Progenitor cell of endocrine pancreas (in vitro differentiated cells): ENCODE results near the gene TINAGL1. TPM values are rescaled to one million over a fixed set of nuclear protein-coding genes. Genes with fewer than 3 reads are reported as not detected.

ENCODE experiments used
- DNase-seq: peaks from one replicate; pipeline ENCODE4 v3.0.0; 2021; ENCODE audit warnings: low spot score; ENCODE audit not compliant: unreplicated experiment
- H3K27ac Mint-ChIP-seq: 2 replicates; pipeline ENCODE4 v1.8.0; 2021; ENCODE audit warnings: mild to moderate bottlenecking, moderate library complexity, mixed read lengths
- H3K27me3 Mint-ChIP-seq: 2 replicates; pipeline ENCODE4 v1.8.0; 2021; ENCODE audit warnings: mixed read lengths
- H3K36me3 Mint-ChIP-seq: 2 replicates; pipeline ENCODE4 v1.8.0; 2022; ENCODE audit warnings: mixed read lengths; ENCODE audit not compliant: insufficient read depth
- H3K4me1 Mint-ChIP-seq: 2 replicates; pipeline ENCODE4 v1.8.0; 2021; ENCODE audit warnings: low read depth, mixed read lengths
- H3K4me3 Mint-ChIP-seq: 2 replicates; pipeline ENCODE4 v1.8.0; 2021; ENCODE audit warnings: low read depth, mild to moderate bottlenecking, moderate library complexity, mixed read lengths
- H3K9me3 Mint-ChIP-seq: 2 replicates; pipeline ENCODE4 v1.8.0; 2021; ENCODE audit warnings: low read depth, mixed read lengths
- long read RNA-seq: library from polyadenylated mRNA; unstranded; transcript quantifications from one replicate; pipeline ENCODE4 v2.0.0, GENCODE V29; 2020
- total RNA-seq: library from RNA; stranded (reverse); gene quantifications from 2 replicates; pipeline ENCODE4 v1.2.1, GENCODE V29; 2021
- TF ChIP-seq, protein P1 (sequence below): fragments of 200-600 bp; sonication (generic); IDR thresholded peaks from one replicate; pipeline ENCODE4 v1.5.0; 2021; ENCODE audit warnings: antibody characterized with exemption, mild to moderate bottlenecking; ENCODE audit not compliant: unreplicated experiment

TINAGL1 gene, protein sequence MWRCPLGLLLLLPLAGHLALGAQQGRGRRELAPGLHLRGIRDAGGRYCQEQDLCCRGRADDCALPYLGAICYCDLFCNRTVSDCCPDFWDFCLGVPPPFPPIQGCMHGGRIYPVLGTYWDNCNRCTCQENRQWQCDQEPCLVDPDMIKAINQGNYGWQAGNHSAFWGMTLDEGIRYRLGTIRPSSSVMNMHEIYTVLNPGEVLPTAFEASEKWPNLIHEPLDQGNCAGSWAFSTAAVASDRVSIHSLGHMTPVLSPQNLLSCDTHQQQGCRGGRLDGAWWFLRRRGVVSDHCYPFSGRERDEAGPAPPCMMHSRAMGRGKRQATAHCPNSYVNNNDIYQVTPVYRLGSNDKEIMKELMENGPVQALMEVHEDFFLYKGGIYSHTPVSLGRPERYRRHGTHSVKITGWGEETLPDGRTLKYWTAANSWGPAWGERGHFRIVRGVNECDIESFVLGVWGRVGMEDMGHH
- 2.6 and 4.4 TPM in 2 replicates for total RNA-seq
- long read RNA-seq, partial matches to known transcripts, result 0 of 1 reads
- long read RNA-seq, other reads (novel, unspliced or antisense), result 0 of 1 reads

DNA sequence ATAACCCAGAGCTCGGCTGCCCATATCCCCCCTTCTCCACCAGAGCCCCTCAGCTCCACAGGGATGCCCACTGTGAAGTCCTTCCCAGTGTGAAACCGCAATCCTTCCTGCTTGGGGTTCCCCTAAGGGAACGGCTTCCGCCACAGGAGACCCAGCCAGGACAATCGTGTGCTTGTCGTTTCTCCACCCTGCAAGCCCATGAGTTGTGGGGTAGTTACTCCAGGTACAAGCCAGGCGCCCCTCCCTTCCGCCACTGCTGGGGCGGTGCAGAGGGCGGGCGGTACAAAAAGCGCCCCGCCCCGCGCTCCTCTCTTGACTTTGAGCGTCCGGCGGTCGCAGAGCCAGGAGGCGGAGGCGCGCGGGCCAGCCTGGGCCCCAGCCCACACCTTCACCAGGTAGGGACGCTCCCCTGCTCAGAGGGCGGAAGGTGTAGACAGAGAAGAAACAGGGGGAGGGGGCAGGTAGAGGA, at the start of gene TINAGL1:
Gene TINAGL1 (plus strand): TSS at position 315 of the 469 bp plus-strand sequence. CDS start 634 bp downstream, outside the sequence.
- Mint-ChIP-seq H3K9me3 (no peaks in the 10 kb centered on the region), H3K27me3 (peaks cover 11% of the 10 kb centered on the region), H3K36me3 (no peaks in the 10 kb centered on the region), H3K4me3 (peak within 1 kb of the TSS; percentile 43), H3K4me1 (peaks cover 27% of the 10 kb centered on the region), H3K27ac (peak within 1 kb of the TSS; percentile 88)
- DNase-seq, result no peak
- TF ChIP-seq, protein P1, sequence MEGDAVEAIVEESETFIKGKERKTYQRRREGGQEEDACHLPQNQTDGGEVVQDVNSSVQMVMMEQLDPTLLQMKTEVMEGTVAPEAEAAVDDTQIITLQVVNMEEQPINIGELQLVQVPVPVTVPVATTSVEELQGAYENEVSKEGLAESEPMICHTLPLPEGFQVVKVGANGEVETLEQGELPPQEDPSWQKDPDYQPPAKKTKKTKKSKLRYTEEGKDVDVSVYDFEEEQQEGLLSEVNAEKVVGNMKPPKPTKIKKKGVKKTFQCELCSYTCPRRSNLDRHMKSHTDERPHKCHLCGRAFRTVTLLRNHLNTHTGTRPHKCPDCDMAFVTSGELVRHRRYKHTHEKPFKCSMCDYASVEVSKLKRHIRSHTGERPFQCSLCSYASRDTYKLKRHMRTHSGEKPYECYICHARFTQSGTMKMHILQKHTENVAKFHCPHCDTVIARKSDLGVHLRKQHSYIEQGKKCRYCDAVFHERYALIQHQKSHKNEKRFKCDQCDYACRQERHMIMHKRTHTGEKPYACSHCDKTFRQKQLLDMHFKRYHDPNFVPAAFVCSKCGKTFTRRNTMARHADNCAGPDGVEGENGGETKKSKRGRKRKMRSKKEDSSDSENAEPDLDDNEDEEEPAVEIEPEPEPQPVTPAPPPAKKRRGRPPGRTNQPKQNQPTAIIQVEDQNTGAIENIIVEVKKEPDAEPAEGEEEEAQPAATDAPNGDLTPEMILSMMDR, result no peak

DNA sequence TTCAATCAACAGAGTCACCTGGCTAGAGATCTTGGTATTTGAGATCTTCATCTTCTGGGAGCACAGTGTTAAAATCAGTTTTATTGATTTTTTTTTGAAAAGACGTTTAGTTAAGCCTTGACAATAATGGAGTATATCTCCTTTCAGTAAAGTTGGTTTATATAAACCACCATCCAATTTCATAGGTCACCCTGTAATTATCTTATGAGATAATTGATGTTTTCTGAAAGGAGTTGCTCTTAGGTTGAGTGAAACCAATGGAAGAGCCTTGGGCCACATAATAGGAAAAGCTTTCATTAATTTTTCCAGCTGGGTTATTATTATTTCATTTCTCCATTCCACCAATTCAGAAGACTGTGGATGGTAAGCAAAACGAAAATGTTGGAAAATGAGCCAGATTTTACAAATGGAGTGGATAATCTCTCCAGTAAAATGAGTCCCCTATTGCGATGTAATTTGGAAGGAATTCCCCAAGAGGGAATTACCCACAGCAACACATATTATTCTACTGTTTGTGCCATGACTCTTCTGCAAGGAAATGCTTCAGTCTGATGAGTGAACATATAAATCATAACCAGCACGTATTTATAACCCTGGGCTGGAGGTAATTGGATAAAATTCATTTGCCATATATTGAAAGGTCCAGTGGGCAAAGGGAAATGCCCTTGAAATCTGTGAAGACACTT, 46.2 kb upstream of the TINAGL1 start:
- Mint-ChIP-seq H3K27ac (no peak overlapping the region), H3K36me3 (no peaks in the 10 kb centered on the region), H3K27me3 (no peaks in the 10 kb centered on the region), H3K9me3 (no peaks in the 10 kb centered on the region), H3K4me3 (no peak overlapping the region), H3K4me1 (peaks cover 2% of the 10 kb centered on the region)
- DNase-seq, result no peak
- TF ChIP-seq, protein P1, result no peak

DNA sequence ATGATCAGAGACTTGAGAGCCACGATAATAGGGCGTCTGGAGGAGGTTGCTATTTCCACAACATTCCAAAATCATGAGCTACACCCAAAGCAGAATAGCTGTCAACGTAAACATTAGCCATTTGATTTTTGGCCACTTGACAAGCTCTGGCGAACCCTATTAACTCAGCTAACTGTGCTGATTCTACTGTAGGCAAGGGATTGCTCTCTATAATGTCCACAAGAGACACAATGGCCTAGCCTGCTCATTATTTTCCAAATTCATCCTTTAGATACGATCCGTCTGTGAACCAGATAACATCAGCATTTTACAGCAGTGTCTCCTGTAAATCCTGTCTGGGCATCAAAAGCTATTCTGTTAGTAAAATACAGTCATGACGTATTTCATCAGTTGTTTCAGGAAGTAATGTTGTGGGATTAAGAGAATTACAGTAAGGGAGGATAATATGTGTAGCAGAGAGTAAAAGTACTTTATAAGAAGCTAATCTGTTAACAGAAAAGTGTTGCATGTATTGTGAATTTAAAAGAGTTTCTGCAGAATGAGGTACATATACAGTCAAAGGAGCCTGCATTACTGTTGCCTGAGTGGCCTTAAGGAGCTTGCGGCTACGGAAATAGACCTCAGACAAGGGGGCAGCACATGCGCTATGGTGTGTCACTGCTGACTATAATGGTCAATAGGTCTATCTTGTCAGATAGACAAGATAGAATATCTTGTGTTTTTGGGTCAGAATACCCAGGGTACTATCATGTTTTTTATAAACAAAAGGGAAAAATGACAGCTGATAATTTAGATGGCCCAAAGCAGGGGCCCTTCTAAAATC, 44.9 kb upstream of the TINAGL1 start:
- Mint-ChIP-seq H3K4me1 (peaks cover 2% of the 10 kb centered on the region), H3K27ac (no peak overlapping the region), H3K4me3 (no peak overlapping the region), H3K9me3 (no peaks in the 10 kb centered on the region), H3K27me3 (no peaks in the 10 kb centered on the region), H3K36me3 (no peaks in the 10 kb centered on the region)
- DNase-seq, result no peak
- TF ChIP-seq, protein P1, result no peak

DNA sequence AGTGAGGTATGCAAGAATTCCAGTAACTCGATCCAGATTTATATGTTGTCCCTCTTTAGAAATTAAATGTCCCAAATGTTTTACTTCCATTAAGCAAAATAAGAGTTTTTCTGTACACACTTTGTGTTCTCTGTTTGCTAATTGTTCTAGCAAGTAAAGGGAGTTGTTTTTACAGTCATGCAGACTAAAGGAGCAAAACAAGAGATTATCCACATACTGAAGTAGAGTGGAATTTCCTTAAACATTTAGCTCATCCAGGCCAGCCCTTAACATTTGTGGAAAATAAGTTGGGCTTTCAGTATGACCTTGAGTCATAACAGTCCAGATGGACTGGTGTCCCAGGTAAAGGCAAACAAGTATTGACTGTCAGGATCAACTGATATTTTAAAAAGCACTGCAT, 44.1 kb upstream of the TINAGL1 start:
- Mint-ChIP-seq H3K9me3 (no peaks in the 10 kb centered on the region), H3K27ac (no peak overlapping the region)
- TF ChIP-seq, protein P1, result no peak

More for the DNA sequence above, 44.1 kb upstream of the TINAGL1 start:
- H3K27me3 Mint-ChIP-seq, result no peaks in the 10 kb centered on the region
- DNase-seq, result no peak
- H3K4me3 Mint-ChIP-seq, result no peak overlapping the region
- H3K4me1 Mint-ChIP-seq, result peaks cover 5% of the 10 kb centered on the region
- H3K36me3 Mint-ChIP-seq, result no peaks in the 10 kb centered on the region
